ENCODE data around the gene MRPL51. TPM values are rescaled to one million over a fixed set of nuclear protein-coding genes. Genes with fewer than 3 reads are reported as not detected.

MRPL51 gene
- total and polyA plus RNA-seq, 10 of the 15 experiments (the other 5 are each of a cell fraction or from before 2014, with no cell fraction given), result 137 to 1,202 (median 267) TPM

DNA sequence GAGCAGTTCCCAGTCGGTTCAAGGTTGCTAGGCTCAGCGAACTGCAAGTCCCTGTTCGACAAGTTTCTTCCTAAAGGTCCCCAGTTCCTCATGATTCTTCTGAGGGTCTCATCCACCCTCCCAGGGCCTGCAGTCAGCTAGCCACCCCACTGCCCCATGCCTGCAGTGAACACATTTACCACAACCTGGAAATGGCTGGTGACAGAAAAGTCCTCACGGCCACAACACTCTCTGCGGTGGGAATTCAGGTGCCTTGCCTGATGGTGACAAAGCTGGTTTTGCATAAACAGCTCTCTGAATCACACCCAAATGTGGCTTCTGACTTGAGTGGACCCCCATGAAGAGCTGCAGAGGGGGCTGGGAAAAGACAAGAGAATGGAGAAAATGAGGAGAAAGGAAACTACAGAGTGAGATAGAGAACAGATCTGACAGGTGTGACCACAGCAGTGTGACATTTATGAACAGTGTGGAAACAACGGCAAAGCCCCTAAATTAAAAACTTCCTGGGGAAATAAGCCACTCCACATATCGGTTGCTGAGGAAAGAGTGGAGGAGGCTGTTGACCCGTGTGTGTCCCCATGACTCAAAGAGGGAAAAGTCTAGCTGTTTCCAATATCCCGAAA is 49.6 kb downstream of the MRPL51 start (continued):
- TF ChIP-seq, protein P1, sequence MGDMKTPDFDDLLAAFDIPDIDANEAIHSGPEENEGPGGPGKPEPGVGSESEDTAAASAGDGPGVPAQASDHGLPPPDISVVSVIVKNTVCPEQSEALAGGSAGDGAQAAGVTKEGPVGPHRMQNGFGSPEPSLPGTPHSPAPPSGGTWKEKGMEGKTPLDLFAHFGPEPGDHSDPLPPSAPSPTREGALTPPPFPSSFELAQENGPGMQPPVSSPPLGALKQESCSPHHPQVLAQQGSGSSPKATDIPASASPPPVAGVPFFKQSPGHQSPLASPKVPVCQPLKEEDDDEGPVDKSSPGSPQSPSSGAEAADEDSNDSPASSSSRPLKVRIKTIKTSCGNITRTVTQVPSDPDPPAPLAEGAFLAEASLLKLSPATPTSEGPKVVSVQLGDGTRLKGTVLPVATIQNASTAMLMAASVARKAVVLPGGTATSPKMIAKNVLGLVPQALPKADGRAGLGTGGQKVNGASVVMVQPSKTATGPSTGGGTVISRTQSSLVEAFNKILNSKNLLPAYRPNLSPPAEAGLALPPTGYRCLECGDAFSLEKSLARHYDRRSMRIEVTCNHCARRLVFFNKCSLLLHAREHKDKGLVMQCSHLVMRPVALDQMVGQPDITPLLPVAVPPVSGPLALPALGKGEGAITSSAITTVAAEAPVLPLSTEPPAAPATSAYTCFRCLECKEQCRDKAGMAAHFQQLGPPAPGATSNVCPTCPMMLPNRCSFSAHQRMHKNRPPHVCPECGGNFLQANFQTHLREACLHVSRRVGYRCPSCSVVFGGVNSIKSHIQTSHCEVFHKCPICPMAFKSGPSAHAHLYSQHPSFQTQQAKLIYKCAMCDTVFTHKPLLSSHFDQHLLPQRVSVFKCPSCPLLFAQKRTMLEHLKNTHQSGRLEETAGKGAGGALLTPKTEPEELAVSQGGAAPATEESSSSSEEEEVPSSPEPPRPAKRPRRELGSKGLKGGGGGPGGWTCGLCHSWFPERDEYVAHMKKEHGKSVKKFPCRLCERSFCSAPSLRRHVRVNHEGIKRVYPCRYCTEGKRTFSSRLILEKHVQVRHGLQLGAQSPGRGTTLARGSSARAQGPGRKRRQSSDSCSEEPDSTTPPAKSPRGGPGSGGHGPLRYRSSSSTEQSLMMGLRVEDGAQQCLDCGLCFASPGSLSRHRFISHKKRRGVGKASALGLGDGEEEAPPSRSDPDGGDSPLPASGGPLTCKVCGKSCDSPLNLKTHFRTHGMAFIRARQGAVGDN (IDR thresholded peaks at IDR 0.05), result peak; percentile 85
- TF ChIP-seq TCF12 (IDR thresholded peaks at IDR 0.05; ENCODE audit: low read depth, low read length), result peak; percentile 48; the same call in 1 of the 2 replicates
- TF ChIP-seq NRF1 (conservative IDR thresholded peaks at IDR 0.05; ENCODE audit: low read depth, low read length), result no peak
- TF ChIP-seq CBFB (IDR thresholded peaks at IDR 0.05; ENCODE audit: low read depth), result peak; percentile 86; the same call in 1 of the 2 replicates
- no peak for TF ChIP-seq CBX5 (IDR thresholded peaks at IDR 0.05; ENCODE audit: low read depth)
- 0 out of 2 replicates have a peak, but pooled peaks have one; percentile 36 for TF ChIP-seq TCF7 (IDR thresholded peaks at IDR 0.05; ENCODE audit: borderline replicate concordance)
- TF ChIP-seq, protein P2, sequence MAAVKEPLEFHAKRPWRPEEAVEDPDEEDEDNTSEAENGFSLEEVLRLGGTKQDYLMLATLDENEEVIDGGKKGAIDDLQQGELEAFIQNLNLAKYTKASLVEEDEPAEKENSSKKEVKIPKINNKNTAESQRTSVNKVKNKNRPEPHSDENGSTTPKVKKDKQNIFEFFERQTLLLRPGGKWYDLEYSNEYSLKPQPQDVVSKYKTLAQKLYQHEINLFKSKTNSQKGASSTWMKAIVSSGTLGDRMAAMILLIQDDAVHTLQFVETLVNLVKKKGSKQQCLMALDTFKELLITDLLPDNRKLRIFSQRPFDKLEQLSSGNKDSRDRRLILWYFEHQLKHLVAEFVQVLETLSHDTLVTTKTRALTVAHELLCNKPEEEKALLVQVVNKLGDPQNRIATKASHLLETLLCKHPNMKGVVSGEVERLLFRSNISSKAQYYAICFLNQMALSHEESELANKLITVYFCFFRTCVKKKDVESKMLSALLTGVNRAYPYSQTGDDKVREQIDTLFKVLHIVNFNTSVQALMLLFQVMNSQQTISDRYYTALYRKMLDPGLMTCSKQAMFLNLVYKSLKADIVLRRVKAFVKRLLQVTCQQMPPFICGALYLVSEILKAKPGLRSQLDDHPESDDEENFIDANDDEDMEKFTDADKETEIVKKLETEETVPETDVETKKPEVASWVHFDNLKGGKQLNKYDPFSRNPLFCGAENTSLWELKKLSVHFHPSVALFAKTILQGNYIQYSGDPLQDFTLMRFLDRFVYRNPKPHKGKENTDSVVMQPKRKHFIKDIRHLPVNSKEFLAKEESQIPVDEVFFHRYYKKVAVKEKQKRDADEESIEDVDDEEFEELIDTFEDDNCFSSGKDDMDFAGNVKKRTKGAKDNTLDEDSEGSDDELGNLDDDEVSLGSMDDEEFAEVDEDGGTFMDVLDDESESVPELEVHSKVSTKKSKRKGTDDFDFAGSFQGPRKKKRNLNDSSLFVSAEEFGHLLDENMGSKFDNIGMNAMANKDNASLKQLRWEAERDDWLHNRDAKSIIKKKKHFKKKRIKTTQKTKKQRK (IDR thresholded peaks at IDR 0.05; ENCODE audit: low read depth, low read length), result no peak
- peak; percentile 45; the same call in 1 of the 2 replicates for TF ChIP-seq SMAD5 (IDR thresholded peaks at IDR 0.05; ENCODE audit: low read depth)
- TF ChIP-seq, protein P3, sequence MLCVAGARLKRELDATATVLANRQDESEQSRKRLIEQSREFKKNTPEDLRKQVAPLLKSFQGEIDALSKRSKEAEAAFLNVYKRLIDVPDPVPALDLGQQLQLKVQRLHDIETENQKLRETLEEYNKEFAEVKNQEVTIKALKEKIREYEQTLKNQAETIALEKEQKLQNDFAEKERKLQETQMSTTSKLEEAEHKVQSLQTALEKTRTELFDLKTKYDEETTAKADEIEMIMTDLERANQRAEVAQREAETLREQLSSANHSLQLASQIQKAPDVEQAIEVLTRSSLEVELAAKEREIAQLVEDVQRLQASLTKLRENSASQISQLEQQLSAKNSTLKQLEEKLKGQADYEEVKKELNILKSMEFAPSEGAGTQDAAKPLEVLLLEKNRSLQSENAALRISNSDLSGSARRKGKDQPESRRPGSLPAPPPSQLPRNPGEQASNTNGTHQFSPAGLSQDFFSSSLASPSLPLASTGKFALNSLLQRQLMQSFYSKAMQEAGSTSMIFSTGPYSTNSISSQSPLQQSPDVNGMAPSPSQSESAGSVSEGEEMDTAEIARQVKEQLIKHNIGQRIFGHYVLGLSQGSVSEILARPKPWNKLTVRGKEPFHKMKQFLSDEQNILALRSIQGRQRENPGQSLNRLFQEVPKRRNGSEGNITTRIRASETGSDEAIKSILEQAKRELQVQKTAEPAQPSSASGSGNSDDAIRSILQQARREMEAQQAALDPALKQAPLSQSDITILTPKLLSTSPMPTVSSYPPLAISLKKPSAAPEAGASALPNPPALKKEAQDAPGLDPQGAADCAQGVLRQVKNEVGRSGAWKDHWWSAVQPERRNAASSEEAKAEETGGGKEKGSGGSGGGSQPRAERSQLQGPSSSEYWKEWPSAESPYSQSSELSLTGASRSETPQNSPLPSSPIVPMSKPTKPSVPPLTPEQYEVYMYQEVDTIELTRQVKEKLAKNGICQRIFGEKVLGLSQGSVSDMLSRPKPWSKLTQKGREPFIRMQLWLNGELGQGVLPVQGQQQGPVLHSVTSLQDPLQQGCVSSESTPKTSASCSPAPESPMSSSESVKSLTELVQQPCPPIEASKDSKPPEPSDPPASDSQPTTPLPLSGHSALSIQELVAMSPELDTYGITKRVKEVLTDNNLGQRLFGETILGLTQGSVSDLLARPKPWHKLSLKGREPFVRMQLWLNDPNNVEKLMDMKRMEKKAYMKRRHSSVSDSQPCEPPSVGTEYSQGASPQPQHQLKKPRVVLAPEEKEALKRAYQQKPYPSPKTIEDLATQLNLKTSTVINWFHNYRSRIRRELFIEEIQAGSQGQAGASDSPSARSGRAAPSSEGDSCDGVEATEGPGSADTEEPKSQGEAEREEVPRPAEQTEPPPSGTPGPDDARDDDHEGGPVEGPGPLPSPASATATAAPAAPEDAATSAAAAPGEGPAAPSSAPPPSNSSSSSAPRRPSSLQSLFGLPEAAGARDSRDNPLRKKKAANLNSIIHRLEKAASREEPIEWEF (IDR thresholded peaks at IDR 0.05; ENCODE audit: insufficient replicate concordance, low read depth, low read length), result no peak
- peak; percentile 59; the same call in 1 of the 2 replicates for TF ChIP-seq NBN (IDR thresholded peaks at IDR 0.05)
- peak in 1 of 2 experiments; percentile 75; a peak in 2 of 4 replicates for TF ChIP-seq EP300 (IDR thresholded peaks at IDR 0.05; ENCODE audit: borderline replicate concordance in 1 of 2, control insufficient read depth in 1 of 2, low read depth in 2 of 2, low read length in 2 of 2)
- TF ChIP-seq POU2F2 (IDR thresholded peaks at IDR 0.05; ENCODE audit: borderline replicate concordance, low read depth, low read length), result peak; percentile 93; the same call in 2 of the 3 replicates

Data from GM12878 (cell line).